ENCODE results near the gene EXD3. TPM values are rescaled to one million over a fixed set of nuclear protein-coding genes. Genes with fewer than 3 reads are reported as not detected.
A peak's percentile ranks its signal among the peaks of the same experiment; 100 is the strongest.

Gene EXD3
- total RNA-seq, 1 donor from 2014 or later: 24.5 TPM

GRCh38 chr9:137460363-137461315 lies 37.7 kb upstream of the EXD3 start:
- Mint-ChIP-seq H3K36me3 (ENCODE audit: unreplicated experiment) (no peaks in the 10 kb centered on the region), H3K4me1 (ENCODE audit: low read depth, unreplicated experiment) (peaks cover 4% of the 10 kb centered on the region), H3K4me3 (ENCODE audit: unreplicated experiment) (no peak overlapping the region), H3K9me3 (ENCODE audit: unreplicated experiment) (peaks cover 3% of the 10 kb centered on the region), H3K27me3 (ENCODE audit: unreplicated experiment) (no peaks in the 10 kb centered on the region), H3K27ac (ENCODE audit: unreplicated experiment) (no peak overlapping the region)
- no peak for TF ChIP-seq CTCF (IDR thresholded peaks at IDR 0.05; ENCODE audit: partially characterized antibody, unreplicated experiment)
- peak; percentile 21 for DNase-seq

- H3K27ac Mint-ChIP-seq (ENCODE audit: unreplicated experiment): no peak overlapping the region
- TF ChIP-seq CTCF (IDR thresholded peaks at IDR 0.05; ENCODE audit: partially characterized antibody, unreplicated experiment): no peak
- no peaks in the 10 kb centered on the region for H3K36me3 Mint-ChIP-seq (ENCODE audit: unreplicated experiment)
- no peaks in the 10 kb centered on the region for H3K27me3 Mint-ChIP-seq (ENCODE audit: unreplicated experiment)
- H3K4me1 Mint-ChIP-seq (ENCODE audit: low read depth, unreplicated experiment): peaks cover 4% of the 10 kb centered on the region
- DNase-seq: peak; percentile 21
- peak overlapping the region; percentile 49 for H3K4me3 Mint-ChIP-seq (ENCODE audit: unreplicated experiment)
- H3K9me3 Mint-ChIP-seq (ENCODE audit: unreplicated experiment): peaks cover 1% of the 10 kb centered on the region
Observed at GRCh38 chr9:137459601-137460362, 36.8 kb upstream of the EXD3 start.

- peaks cover 4% of the 10 kb centered on the region for H3K4me1 Mint-ChIP-seq (ENCODE audit: low read depth, unreplicated experiment)
- H3K4me3 Mint-ChIP-seq (ENCODE audit: unreplicated experiment): peak within 1 kb of the TSS; percentile 49
- H3K27me3 Mint-ChIP-seq (ENCODE audit: unreplicated experiment): no peaks in the 10 kb centered on the region
- peaks cover 1% of the 10 kb centered on the region for H3K9me3 Mint-ChIP-seq (ENCODE audit: unreplicated experiment)
- no peak for TF ChIP-seq CTCF (IDR thresholded peaks at IDR 0.05; ENCODE audit: partially characterized antibody, unreplicated experiment)
- DNase-seq: peak; percentile 96
- H3K36me3 Mint-ChIP-seq (ENCODE audit: unreplicated experiment): no peaks in the 10 kb centered on the region
- H3K27ac Mint-ChIP-seq (ENCODE audit: unreplicated experiment): no peak within 1 kb of the TSS
Observed at GRCh38 chr9:137459152-137459600, 36.2 kb upstream of the EXD3 start, which contains the start of gene NSMF. NSMF (minus strand) TSS chr9:137459334; CDS start chr9:137459102, 232 bp downstream.

- Mint-ChIP-seq H3K27ac (ENCODE audit: unreplicated experiment) (no peak overlapping the region), H3K27me3 (ENCODE audit: unreplicated experiment) (peaks cover 4% of the 10 kb centered on the region), H3K4me1 (ENCODE audit: low read depth, unreplicated experiment) (peaks cover 4% of the 10 kb centered on the region), H3K36me3 (ENCODE audit: unreplicated experiment) (no peaks in the 10 kb centered on the region), H3K9me3 (ENCODE audit: unreplicated experiment) (peaks cover 1% of the 10 kb centered on the region), H3K4me3 (ENCODE audit: unreplicated experiment) (no peak overlapping the region)
- TF ChIP-seq CTCF (IDR thresholded peaks at IDR 0.05; ENCODE audit: partially characterized antibody, unreplicated experiment): no peak
- DNase-seq: peak; percentile 49
Observed at GRCh38 chr9:137458194-137459151, 35.5 kb upstream of the EXD3 start.

Data from glutamatergic neuron (in vitro differentiated cells).